ENCODE results near the gene ATP11A. TPM values are rescaled to one million over a fixed set of nuclear protein-coding genes. Genes with fewer than 3 reads are reported as not detected.

ATP11A gene
- polyA plus RNA-seq, 2 donors, result 4.2 to 6.7 TPM

- Histone ChIP-seq H3K9me3 (ENCODE audit: control insufficient read depth in 2 of 2, insufficient read depth in 1 of 2, low read depth in 1 of 2, low read length in 1 of 2) (no peaks in the 10 kb centered on the region), H3K27me3 (ENCODE audit: control insufficient read depth in 1 of 2, insufficient read depth in 2 of 2, low read length in 2 of 2) (no peaks in the 10 kb centered on the region), H3K27ac (ENCODE audit: low read depth in 2 of 2, low read length in 1 of 2) (no peak overlapping the region), H3K4me3 (ENCODE audit: low read depth in 1 of 2, low read length in 2 of 2) (no peak overlapping the region), H3K36me3 (ENCODE audit: control insufficient read depth in 2 of 2, insufficient read depth in 2 of 2, low read length in 1 of 2) (no peaks in the 10 kb centered on the region), H3K4me1 (ENCODE audit: control insufficient read depth in 2 of 2, insufficient read depth in 2 of 2, low read length in 1 of 2) (peaks cover 0 to 8% of the 10 kb centered on the region in 2 donors)
- 92 to 93% methylated on average over 22 of the region's 22 CpGs for WGBS, 2 donors
Observed at GRCh38 chr13:112729408-112729807, 39.6 kb downstream of the ATP11A start.

GRCh38 chr13:112730157-112730671 lies 40.4 kb downstream of the ATP11A start:
- Histone ChIP-seq H3K27me3 (ENCODE audit: control insufficient read depth in 1 of 2, insufficient read depth in 2 of 2, low read length in 2 of 2) (no peaks in the 10 kb centered on the region), H3K4me1 (ENCODE audit: control insufficient read depth in 2 of 2, insufficient read depth in 2 of 2, low read length in 1 of 2) (peaks cover 0 to 7% of the 10 kb centered on the region in 2 donors), H3K36me3 (ENCODE audit: control insufficient read depth in 2 of 2, insufficient read depth in 2 of 2, low read length in 1 of 2) (no peaks in the 10 kb centered on the region), H3K27ac (ENCODE audit: low read depth in 2 of 2, low read length in 1 of 2) (no peak overlapping the region), H3K4me3 (ENCODE audit: low read depth in 1 of 2, low read length in 2 of 2) (no peak overlapping the region), H3K9me3 (ENCODE audit: control insufficient read depth in 2 of 2, insufficient read depth in 1 of 2, low read depth in 1 of 2, low read length in 1 of 2) (no peaks in the 10 kb centered on the region)
- 93 to 96% methylated on average over 21 of the region's 21 CpGs for WGBS, 2 donors

- no peak overlapping the region for H3K4me3 ChIP-seq (ENCODE audit: low read depth in 1 of 2, low read length in 2 of 2)
- no peaks in the 10 kb centered on the region for H3K27me3 ChIP-seq (ENCODE audit: control insufficient read depth in 1 of 2, insufficient read depth in 2 of 2, low read length in 2 of 2)
- H3K36me3 ChIP-seq (ENCODE audit: control insufficient read depth in 2 of 2, insufficient read depth in 2 of 2, low read length in 1 of 2), result no peaks in the 10 kb centered on the region
- H3K4me1 ChIP-seq (ENCODE audit: control insufficient read depth in 2 of 2, insufficient read depth in 2 of 2, low read length in 1 of 2), result peaks cover 0 to 4% of the 10 kb centered on the region in 2 donors
- WGBS, 2 donors, result 94 to 95% methylated on average over 20 of the region's 20 CpGs
- H3K9me3 ChIP-seq (ENCODE audit: control insufficient read depth in 2 of 2, insufficient read depth in 1 of 2, low read depth in 1 of 2, low read length in 1 of 2), result no peaks in the 10 kb centered on the region
- no peak overlapping the region for H3K27ac ChIP-seq (ENCODE audit: low read depth in 2 of 2, low read length in 1 of 2)
Observed at GRCh38 chr13:112731667-112732616, 42.1 kb downstream of the ATP11A start.

GRCh38 chr13:112732679-112733078 lies 42.8 kb downstream of the ATP11A start:
- Histone ChIP-seq H3K27me3 (ENCODE audit: control insufficient read depth in 1 of 2, insufficient read depth in 2 of 2, low read length in 2 of 2) (no peaks in the 10 kb centered on the region), H3K36me3 (ENCODE audit: control insufficient read depth in 2 of 2, insufficient read depth in 2 of 2, low read length in 1 of 2) (no peaks in the 10 kb centered on the region), H3K4me3 (ENCODE audit: low read depth in 1 of 2, low read length in 2 of 2) (no peak overlapping the region), H3K27ac (ENCODE audit: low read depth in 2 of 2, low read length in 1 of 2) (no peak overlapping the region), H3K9me3 (ENCODE audit: control insufficient read depth in 2 of 2, insufficient read depth in 1 of 2, low read depth in 1 of 2, low read length in 1 of 2) (no peaks in the 10 kb centered on the region), H3K4me1 (ENCODE audit: control insufficient read depth in 2 of 2, insufficient read depth in 2 of 2, low read length in 1 of 2) (peaks cover 0 to 4% of the 10 kb centered on the region in 2 donors)
- WGBS, 2 donors, result 85 to 90% methylated on average over 10 of the region's 10 CpGs

GRCh38 chr13:112733112-112733511 lies 43.3 kb downstream of the ATP11A start:
- 92 to 96% methylated on average over 6 of the region's 6 CpGs for WGBS, 2 donors
- no peaks in the 10 kb centered on the region for H3K36me3 ChIP-seq (ENCODE audit: control insufficient read depth in 2 of 2, insufficient read depth in 2 of 2, low read length in 1 of 2)

GRCh38 chr13:112733661-112734379 lies 44.0 kb downstream of the ATP11A start:
- H3K27me3 ChIP-seq (ENCODE audit: control insufficient read depth in 1 of 2, insufficient read depth in 2 of 2, low read length in 2 of 2), result no peaks in the 10 kb centered on the region
- H3K36me3 ChIP-seq (ENCODE audit: control insufficient read depth in 2 of 2, insufficient read depth in 2 of 2, low read length in 1 of 2), result no peaks in the 10 kb centered on the region
- no peaks in the 10 kb centered on the region for H3K9me3 ChIP-seq (ENCODE audit: control insufficient read depth in 2 of 2, insufficient read depth in 1 of 2, low read depth in 1 of 2, low read length in 1 of 2)
- no peak overlapping the region for H3K27ac ChIP-seq (ENCODE audit: low read depth in 2 of 2, low read length in 1 of 2)
- no peak overlapping the region for H3K4me3 ChIP-seq (ENCODE audit: low read depth in 1 of 2, low read length in 2 of 2)
- WGBS, 2 donors, result 64 to 74% methylated on average over 7 of the region's 7 CpGs
- peaks cover 0 to 4% of the 10 kb centered on the region in 2 donors for H3K4me1 ChIP-seq (ENCODE audit: control insufficient read depth in 2 of 2, insufficient read depth in 2 of 2, low read length in 1 of 2)

More at GRCh38 chr13:112733112-112733511, 43.3 kb downstream of the ATP11A start:
- H3K4me3 ChIP-seq (ENCODE audit: low read depth in 1 of 2, low read length in 2 of 2), result no peak overlapping the region
- H3K4me1 ChIP-seq (ENCODE audit: control insufficient read depth in 2 of 2, insufficient read depth in 2 of 2, low read length in 1 of 2), result peaks cover 0 to 4% of the 10 kb centered on the region in 2 donors
- H3K27me3 ChIP-seq (ENCODE audit: control insufficient read depth in 1 of 2, insufficient read depth in 2 of 2, low read length in 2 of 2), result no peaks in the 10 kb centered on the region
- H3K9me3 ChIP-seq (ENCODE audit: control insufficient read depth in 2 of 2, insufficient read depth in 1 of 2, low read depth in 1 of 2, low read length in 1 of 2), result no peaks in the 10 kb centered on the region
- H3K27ac ChIP-seq (ENCODE audit: low read depth in 2 of 2, low read length in 1 of 2), result no peak overlapping the region

DNA sequence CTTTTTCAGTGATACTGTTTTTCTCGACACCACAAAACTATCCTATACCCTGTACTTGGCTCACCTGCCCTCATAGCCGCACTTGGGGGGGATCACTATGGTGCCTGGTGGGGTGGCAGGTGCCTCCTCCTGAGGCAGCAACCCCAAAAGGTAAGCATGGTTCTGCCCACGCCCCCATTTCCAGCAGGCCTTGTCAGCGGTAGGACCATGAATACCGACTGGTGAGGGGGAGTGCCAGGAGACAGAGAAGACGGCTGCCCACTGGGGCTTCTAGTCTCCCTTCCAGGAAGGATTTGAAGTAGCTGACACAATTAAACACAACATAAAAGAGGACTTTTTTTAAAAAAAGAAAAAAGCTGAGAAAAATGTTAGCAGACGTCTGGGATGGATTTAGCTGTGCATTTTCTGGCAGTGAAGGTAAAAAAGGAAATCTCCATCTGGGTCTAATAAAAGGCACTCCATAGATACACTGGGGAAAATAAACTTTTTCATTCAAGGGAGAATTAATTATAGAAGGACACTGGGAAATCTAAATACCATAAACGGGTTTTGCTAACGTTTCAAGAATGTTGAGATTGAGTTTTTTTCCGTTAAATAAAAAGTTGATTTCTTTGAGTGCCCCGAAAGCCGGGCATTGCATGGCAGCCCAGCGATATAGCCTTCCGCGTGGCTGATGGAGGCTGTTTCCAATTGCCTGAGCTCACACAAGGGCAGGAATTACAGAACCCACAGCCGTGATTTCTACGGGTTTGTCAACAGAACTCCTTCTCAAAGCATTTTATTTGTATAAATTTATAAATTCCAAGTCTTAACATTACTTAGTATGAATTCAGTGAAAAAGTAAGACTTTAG lies 45.1 kb downstream of the ATP11A start:
- no peaks in the 10 kb centered on the region for H3K27me3 ChIP-seq (ENCODE audit: control insufficient read depth in 1 of 2, insufficient read depth in 2 of 2, low read length in 2 of 2)
- H3K4me3 ChIP-seq (ENCODE audit: low read depth in 1 of 2, low read length in 2 of 2), result no peak overlapping the region
- peaks cover 0 to 4% of the 10 kb centered on the region in 2 donors for H3K4me1 ChIP-seq (ENCODE audit: control insufficient read depth in 2 of 2, insufficient read depth in 2 of 2, low read length in 1 of 2)
- H3K9me3 ChIP-seq (ENCODE audit: control insufficient read depth in 2 of 2, insufficient read depth in 1 of 2, low read depth in 1 of 2, low read length in 1 of 2), result no peaks in the 10 kb centered on the region
- 82 to 88% methylated on average over 17 of the region's 17 CpGs for WGBS, 2 donors
- no peaks in the 10 kb centered on the region for H3K36me3 ChIP-seq (ENCODE audit: control insufficient read depth in 2 of 2, insufficient read depth in 2 of 2, low read length in 1 of 2)
- H3K27ac ChIP-seq (ENCODE audit: low read depth in 2 of 2, low read length in 1 of 2), result no peak overlapping the region

DNA sequence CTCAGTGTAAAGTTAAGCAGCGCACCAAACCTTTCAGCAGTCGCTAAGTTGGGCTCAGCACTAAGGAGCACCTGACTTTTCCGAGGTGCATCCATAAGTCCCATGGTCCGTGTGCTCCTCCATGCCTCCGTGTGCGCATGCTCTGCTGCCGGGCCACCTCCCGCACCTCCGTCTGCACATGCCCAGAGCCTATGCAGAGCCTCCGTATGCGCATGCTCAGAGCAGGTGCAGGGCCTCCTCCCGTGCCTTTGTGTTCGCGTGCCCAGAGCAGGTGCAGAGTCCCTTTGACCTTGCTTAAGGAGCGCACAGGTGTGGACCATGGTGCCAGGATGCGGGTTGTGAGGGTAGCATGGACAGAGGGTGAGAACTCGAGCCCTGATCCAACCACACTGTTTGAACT lies 46.0 kb downstream of the ATP11A start:
- Histone ChIP-seq H3K4me1 (ENCODE audit: control insufficient read depth in 2 of 2, insufficient read depth in 2 of 2, low read length in 1 of 2) (peaks cover 0 to 4% of the 10 kb centered on the region in 2 donors), H3K27ac (ENCODE audit: low read depth in 2 of 2, low read length in 1 of 2) (no peak overlapping the region), H3K4me3 (ENCODE audit: low read depth in 1 of 2, low read length in 2 of 2) (no peak overlapping the region), H3K9me3 (ENCODE audit: control insufficient read depth in 2 of 2, insufficient read depth in 1 of 2, low read depth in 1 of 2, low read length in 1 of 2) (no peaks in the 10 kb centered on the region), H3K36me3 (ENCODE audit: control insufficient read depth in 2 of 2, insufficient read depth in 2 of 2, low read length in 1 of 2) (no peaks in the 10 kb centered on the region), H3K27me3 (ENCODE audit: control insufficient read depth in 1 of 2, insufficient read depth in 2 of 2, low read length in 2 of 2) (no peaks in the 10 kb centered on the region)
- 92 to 94% methylated on average over 17 of the region's 17 CpGs for WGBS, 2 donors

DNA sequence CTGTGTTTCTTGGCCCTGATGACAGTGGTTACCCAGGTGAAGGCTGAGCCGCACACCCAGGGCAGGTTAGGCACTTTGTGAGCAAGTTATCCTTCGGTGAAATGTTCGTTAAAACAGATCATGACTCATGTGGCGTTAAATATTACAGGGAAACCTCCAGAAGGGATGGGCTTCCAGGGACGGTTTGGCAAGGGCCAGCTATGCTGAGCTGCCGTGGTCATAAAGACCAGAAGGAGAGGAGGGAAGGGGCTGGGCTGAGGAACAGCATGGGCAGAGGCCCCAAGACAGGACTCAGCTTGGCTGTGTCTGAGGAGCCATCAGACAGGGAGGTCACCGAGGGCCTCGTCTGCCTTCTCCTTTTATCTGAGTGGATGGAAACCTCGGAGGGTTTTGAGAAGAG lies 47.5 kb downstream of the ATP11A start:
- no peaks in the 10 kb centered on the region for H3K27me3 ChIP-seq (ENCODE audit: control insufficient read depth in 1 of 2, insufficient read depth in 2 of 2, low read length in 2 of 2)
- H3K36me3 ChIP-seq (ENCODE audit: control insufficient read depth in 2 of 2, insufficient read depth in 2 of 2, low read length in 1 of 2), result no peaks in the 10 kb centered on the region
- WGBS, 2 donors, result 89 to 92% methylated on average over 9 of the region's 9 CpGs
- no peak overlapping the region for H3K27ac ChIP-seq (ENCODE audit: low read depth in 2 of 2, low read length in 1 of 2)
- no peak overlapping the region for H3K4me3 ChIP-seq (ENCODE audit: low read depth in 1 of 2, low read length in 2 of 2)
- H3K4me1 ChIP-seq (ENCODE audit: control insufficient read depth in 2 of 2, insufficient read depth in 2 of 2, low read length in 1 of 2), result no peaks in the 10 kb centered on the region
- no peaks in the 10 kb centered on the region for H3K9me3 ChIP-seq (ENCODE audit: control insufficient read depth in 2 of 2, insufficient read depth in 1 of 2, low read depth in 1 of 2, low read length in 1 of 2)
